Measurements from ENCODE around the gene SLC16A5. TPM values are rescaled to one million over a fixed set of nuclear protein-coding genes. Genes with fewer than 3 reads are reported as not detected.
A peak's percentile ranks its signal among the peaks of the same experiment; 100 is the strongest.

SLC16A5 gene
- total RNA-seq, 1 experiment from 2014 or later: 70.2 TPM

- Histone ChIP-seq H3K9me2 (ENCODE audit: insufficient read depth) (no peaks in the 10 kb centered on the region), H3K4me2 (no peak overlapping the region), H3K27ac (no peak overlapping the region), H3K4me1 (replicated peaks; ENCODE audit: insufficient read depth) (peaks cover 22% of the 10 kb centered on the region), H4K20me1 (ENCODE audit: insufficient read depth) (peaks cover 8% of the 10 kb centered on the region), H3K9me3 (ENCODE audit: insufficient read depth, low read depth) (no peaks in the 10 kb centered on the region), H2AFZ (no peak overlapping the region), H3K4me3 (no peak overlapping the region), H3K36me3 (ENCODE audit: low read depth) (peaks cover 45% of the 10 kb centered on the region), H3K27me3 (ENCODE audit: insufficient read depth, low read depth) (no peaks in the 10 kb centered on the region), H3F3A (ENCODE audit: insufficient read depth, low read depth) (peaks cover 47% of the 10 kb centered on the region), H3K79me2 (ENCODE audit: low read depth) (peaks cover 28% of the 10 kb centered on the region)
- ChIA-PET CTCF (no interaction called here), POLR2A (ENCODE audit: unreplicated experiment) (no interaction called here)
- intact Hi-C loops (cut with micrococcal nuclease; ENCODE audit: unreplicated experiment): no loop called here
- no peak for DNase-seq
- no peak for TF ChIP-seq CTCF (conservative IDR thresholded peaks at IDR 0.05)
- no TSS peak for BruUV-seq (replicated peaks)
Observed at GRCh38 chr17:75099881-75100595, 12.3 kb downstream of the SLC16A5 start.

- H3K4me1 ChIP-seq (replicated peaks; ENCODE audit: insufficient read depth): 0 out of 2 replicates have a peak, but pooled peaks cover 5% of the 10 kb centered on the region
- ChIA-PET POLR2A (ENCODE audit: unreplicated experiment) (no interaction called here), CTCF (interaction anchor here (1.2 kb wide), 1 partner anchor 12 kb away, joined by 5 read pairs; no protein-coding TSS in a partner anchor)
- peaks cover 8% of the 10 kb centered on the region for H4K20me1 ChIP-seq (ENCODE audit: insufficient read depth)
- H3K9me2 ChIP-seq (ENCODE audit: insufficient read depth): no peaks in the 10 kb centered on the region
- no peaks in the 10 kb centered on the region for H3K27me3 ChIP-seq (ENCODE audit: insufficient read depth, low read depth)
- intact Hi-C loops (cut with micrococcal nuclease; ENCODE audit: unreplicated experiment): no loop called here
- no TSS peak for BruUV-seq (replicated peaks)
- no peak for DNase-seq
- no peak for TF ChIP-seq CTCF (conservative IDR thresholded peaks at IDR 0.05)
- TF ChIP-seq EZH2 (IDR thresholded peaks at IDR 0.05; ENCODE audit: low read depth): no peak
- H2AFZ ChIP-seq: no peak overlapping the region
- no peak overlapping the region for H3K4me2 ChIP-seq
- H3K27ac ChIP-seq: no peak overlapping the region
- H3K4me3 ChIP-seq: no peak overlapping the region
- H3K36me3 ChIP-seq (ENCODE audit: low read depth): peaks cover 46% of the 10 kb centered on the region
- peaks cover 58% of the 10 kb centered on the region for H3F3A ChIP-seq (ENCODE audit: insufficient read depth, low read depth)
- H3K9me3 ChIP-seq (ENCODE audit: insufficient read depth, low read depth): no peaks in the 10 kb centered on the region
- peaks cover 18% of the 10 kb centered on the region for H3K79me2 ChIP-seq (ENCODE audit: low read depth)
Observed at GRCh38 chr17:75102385-75102821, 14.6 kb downstream of the SLC16A5 start.

GRCh38 chr17:75103601-75104554, 16.1 kb downstream of the SLC16A5 start:
- Histone ChIP-seq H3K9me3 (ENCODE audit: insufficient read depth, low read depth) (no peaks in the 10 kb centered on the region), H3K4me3 (no peak overlapping the region), H3K27me3 (ENCODE audit: insufficient read depth, low read depth) (no peaks in the 10 kb centered on the region), H3K36me3 (ENCODE audit: low read depth) (peaks cover 34% of the 10 kb centered on the region), H3K4me2 (no peak overlapping the region), H3K9me2 (ENCODE audit: insufficient read depth) (no peaks in the 10 kb centered on the region), H4K20me1 (ENCODE audit: insufficient read depth) (peaks cover 8% of the 10 kb centered on the region), H3K27ac (0 out of 2 replicates have a peak overlapping the region, but pooled peaks have one; percentile 6), H3K4me1 (replicated peaks; ENCODE audit: insufficient read depth) (0 out of 2 replicates have a peak, but pooled peaks cover 6% of the 10 kb centered on the region), H2AFZ (no peak overlapping the region), H3K79me2 (ENCODE audit: low read depth) (peaks cover 7% of the 10 kb centered on the region; the same call in 1 of the 2 replicates), H3F3A (ENCODE audit: insufficient read depth, low read depth) (peaks cover 72% of the 10 kb centered on the region)
- ChIA-PET CTCF (interaction anchor here (0.5 kb wide), 1 partner anchor 138 kb away, joined by 17 read pairs; no protein-coding TSS in a partner anchor), POLR2A (ENCODE audit: unreplicated experiment) (interaction anchor here (0.6 to 0.7 kb wide), 3 partner anchors 41 to 354 kb away, joined by 5 to 9 read pairs (median 6); no protein-coding TSS in a partner anchor)
- BruUV-seq (replicated peaks): no TSS peak
- TF ChIP-seq CTCF (conservative IDR thresholded peaks at IDR 0.05) (no peak), EZH2 (IDR thresholded peaks at IDR 0.05; ENCODE audit: low read depth) (no peak)
- intact Hi-C loops (cut with micrococcal nuclease; ENCODE audit: unreplicated experiment): no loop called here
- no peak for DNase-seq

Data from PC-9 (cell line).